Raji (cell line): ENCODE results near the gene TPST2.
A peak's percentile ranks its signal among the peaks of the same experiment; 100 is the strongest.

Source experiments
- POLR2A ChIP-seq: IDR thresholded peaks from 2 replicates; pipeline ENCODE4 v1.6.1; 2011; ENCODE audit warnings: low read depth, low read length, control low read depth; ENCODE audit not compliant: insufficient read depth

Gene TPST2

DNA sequence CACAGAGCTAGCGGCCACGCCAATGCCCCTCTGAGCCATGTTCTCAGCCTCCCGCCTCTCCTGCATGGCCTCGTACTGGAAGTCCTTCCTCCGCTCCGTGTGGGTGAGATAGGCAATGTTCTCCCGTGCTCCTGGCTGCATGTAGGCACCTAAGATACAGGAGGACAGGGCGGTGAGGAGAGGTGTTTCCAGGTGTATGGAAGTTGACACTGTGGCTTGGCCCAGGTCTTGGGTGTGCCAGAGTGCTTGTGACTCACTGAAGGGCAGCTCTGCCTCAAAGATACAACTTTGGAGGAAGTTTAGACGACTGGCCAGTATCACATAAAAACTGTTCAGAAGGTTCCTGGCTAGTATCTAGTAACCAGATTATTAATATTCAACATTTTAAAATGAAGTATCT is 97.7 kb downstream of the TPST2 start:
- no peak for TF ChIP-seq POLR2A

GRCh38 chr22:26489447-26490036 is 100.4 kb downstream of the TPST2 start:
- no peak for TF ChIP-seq POLR2A

GRCh38 chr22:26487996-26488395 is 101.9 kb downstream of the TPST2 start:
- TF ChIP-seq POLR2A = no peak

- TF ChIP-seq POLR2A = no peak
These were observed 103.5 kb downstream of the TPST2 start for GRCh38 chr22:26486394-26486793.

DNA sequence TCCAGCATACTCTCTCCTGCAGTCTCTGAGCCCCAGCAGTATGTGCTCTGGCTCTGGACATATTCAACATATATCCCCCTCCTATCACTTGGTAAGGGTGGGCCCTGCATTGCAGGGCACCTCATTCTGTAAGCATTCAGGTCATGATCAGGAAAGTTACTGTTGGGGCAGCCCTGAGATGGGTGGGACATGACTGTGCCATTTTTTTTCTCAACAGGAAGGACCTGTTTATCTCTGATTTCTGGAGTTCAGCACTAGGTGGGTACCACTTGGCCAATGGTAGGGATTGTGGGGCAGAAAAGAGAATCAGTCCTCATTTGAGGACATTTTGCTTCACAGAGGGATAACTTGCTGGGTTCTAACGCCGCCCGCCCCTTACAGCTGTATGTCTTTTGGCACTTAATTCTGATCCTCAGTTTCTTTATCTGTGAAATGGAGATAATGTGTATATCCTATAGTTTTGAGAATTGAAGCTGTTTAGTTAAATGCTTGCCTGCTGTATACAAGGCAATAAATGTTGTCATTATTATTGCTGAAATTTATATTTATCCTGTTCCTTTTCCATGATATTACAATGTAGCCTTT is 104.0 kb downstream of the TPST2 start:
- TF ChIP-seq POLR2A = no peak

DNA sequence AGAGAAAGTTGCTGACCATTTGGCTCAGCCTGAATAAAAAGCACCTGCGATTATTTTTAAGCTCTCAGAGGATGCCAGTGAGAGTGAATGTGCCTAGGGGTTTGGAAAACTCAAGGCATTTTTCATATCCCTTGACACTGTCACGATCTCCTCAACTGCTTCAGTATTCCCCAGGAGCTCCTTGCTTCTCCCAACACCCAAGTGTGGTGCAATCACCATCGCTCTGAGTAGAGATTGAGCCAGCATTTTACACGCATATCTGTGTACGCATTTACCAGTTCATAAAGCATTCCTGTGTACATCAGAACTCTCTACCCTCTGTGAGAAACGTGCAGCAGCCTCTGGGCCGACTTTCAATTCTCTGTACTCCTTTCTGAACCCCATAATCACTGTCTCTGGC is 104.9 kb downstream of the TPST2 start:
- no peak for TF ChIP-seq POLR2A

GRCh38 chr22:26484360-26484706 is 105.6 kb downstream of the TPST2 start:
- no peak for TF ChIP-seq POLR2A

GRCh38 chr22:26483439-26484359 is 106.2 kb downstream of the TPST2 start, which contains the start of the genes HPS4 and SRRD:
TSS of gene HPS4 (minus strand) at chr22:26483783. CDS start at chr22:26481762, 2,021 bp downstream.
TSS of gene SRRD (plus strand) at chr22:26483877. CDS start at chr22:26483891, 14 bp downstream.
- peak; percentile 87 for TF ChIP-seq POLR2A

DNA sequence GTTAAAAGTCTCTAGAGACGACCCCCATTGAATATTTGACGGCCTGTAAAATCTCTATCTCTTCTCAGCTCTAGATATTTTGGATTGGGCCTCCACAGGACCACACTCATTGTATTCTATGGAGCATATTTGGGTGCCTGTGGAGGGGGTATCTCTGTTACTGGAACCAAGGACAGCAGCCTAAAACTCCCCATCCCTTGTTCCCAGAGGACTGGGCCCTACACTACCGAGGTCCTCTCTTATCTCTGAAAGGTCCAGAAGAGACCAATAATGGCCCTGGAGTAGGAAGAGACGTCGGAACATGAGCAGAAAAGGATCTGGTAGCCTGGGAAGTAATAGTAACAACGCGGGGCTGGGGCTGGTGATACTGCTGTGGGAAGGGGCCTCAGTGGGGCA is 106.9 kb downstream of the TPST2 start:
- TF ChIP-seq POLR2A = no peak

DNA sequence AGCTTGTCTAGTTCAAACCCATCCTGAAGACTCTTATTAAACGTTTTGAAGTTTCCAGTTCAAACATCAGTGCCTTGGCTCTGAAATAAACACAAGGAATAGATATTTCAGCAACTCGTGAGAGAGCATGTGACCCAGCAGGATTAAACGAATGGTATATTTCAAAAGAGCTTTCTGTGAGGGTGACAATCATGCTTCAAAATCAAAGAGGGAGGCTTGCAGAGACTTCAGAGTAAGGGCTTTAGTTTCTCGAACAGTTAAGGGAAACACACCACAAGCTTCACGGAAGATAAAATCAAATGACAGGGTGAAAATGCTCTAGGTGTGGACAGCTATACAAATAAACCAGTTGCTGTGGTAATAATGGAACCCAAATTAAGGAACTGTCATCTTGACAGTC is 107.8 kb downstream of the TPST2 start:
- no peak for TF ChIP-seq POLR2A

GRCh38 chr22:26481694-26482093 is 108.2 kb downstream of the TPST2 start:
- no peak for TF ChIP-seq POLR2A

- no peak for TF ChIP-seq POLR2A
These were observed 108.7 kb downstream of the TPST2 start for GRCh38 chr22:26481112-26481693.

- no peak for TF ChIP-seq POLR2A
These were observed 109.4 kb downstream of the TPST2 start for GRCh38 chr22:26480611-26480932.

- no peak for TF ChIP-seq POLR2A
These were observed 109.9 kb downstream of the TPST2 start for GRCh38 chr22:26479792-26480610.
